ENCODE data around the gene MOV10L1.

MOV10L1 gene

GRCh38 chr22:50072714-50073538 is 16.9 kb upstream of the MOV10L1 start:
- Histone ChIP-seq H3K36me3 (ENCODE audit: control insufficient read depth in 1 of 2, insufficient read depth in 2 of 2, low read length in 2 of 2) (no peaks in the 10 kb centered on the region), H3K4me1 (ENCODE audit: control insufficient read depth in 1 of 2, insufficient read depth in 2 of 2, low read length in 2 of 2) (no peaks in the 10 kb centered on the region), H3K9me3 (ENCODE audit: control insufficient read depth in 1 of 2, low read length in 2 of 2) (no peaks in the 10 kb centered on the region), H3K27ac (ENCODE audit: low read length) (no peak overlapping the region), H3K27me3 (ENCODE audit: low read depth, low read length) (no peaks in the 10 kb centered on the region), H3K4me3 (ENCODE audit: low read depth in 1 of 2, low read length in 2 of 2) (no peak overlapping the region)

- no peaks in the 10 kb centered on the region for H3K27me3 ChIP-seq (ENCODE audit: low read depth, low read length)
Observed at GRCh38 chr22:50074056-50074455, 15.8 kb upstream of the MOV10L1 start.

GRCh38 chr22:50074551-50075530 is 15.0 kb upstream of the MOV10L1 start:
- H3K27me3 ChIP-seq (ENCODE audit: low read depth, low read length) = no peaks in the 10 kb centered on the region
- H3K27ac ChIP-seq (ENCODE audit: low read length) = no peak overlapping the region
- no peaks in the 10 kb centered on the region for H3K4me1 ChIP-seq (ENCODE audit: control insufficient read depth in 1 of 2, insufficient read depth in 2 of 2, low read length in 2 of 2)
- H3K36me3 ChIP-seq (ENCODE audit: control insufficient read depth in 1 of 2, insufficient read depth in 2 of 2, low read length in 2 of 2) = no peaks in the 10 kb centered on the region
- no peaks in the 10 kb centered on the region for H3K9me3 ChIP-seq (ENCODE audit: control insufficient read depth in 1 of 2, low read length in 2 of 2)
- no peak overlapping the region for H3K4me3 ChIP-seq (ENCODE audit: low read depth in 1 of 2, low read length in 2 of 2)

More at GRCh38 chr22:50074056-50074455, 15.8 kb upstream of the MOV10L1 start:
- no peaks in the 10 kb centered on the region for H3K9me3 ChIP-seq (ENCODE audit: control insufficient read depth in 1 of 2, low read length in 2 of 2)
- H3K4me3 ChIP-seq (ENCODE audit: low read depth in 1 of 2, low read length in 2 of 2) = no peak overlapping the region
- H3K27ac ChIP-seq (ENCODE audit: low read length) = no peak overlapping the region
- no peaks in the 10 kb centered on the region for H3K36me3 ChIP-seq (ENCODE audit: control insufficient read depth in 1 of 2, insufficient read depth in 2 of 2, low read length in 2 of 2)
- H3K4me1 ChIP-seq (ENCODE audit: control insufficient read depth in 1 of 2, insufficient read depth in 2 of 2, low read length in 2 of 2) = no peaks in the 10 kb centered on the region

GRCh38 chr22:50076646-50077535 is 12.9 kb upstream of the MOV10L1 start:
- Histone ChIP-seq H3K36me3 (ENCODE audit: control insufficient read depth in 1 of 2, insufficient read depth in 2 of 2, low read length in 2 of 2) (no peaks in the 10 kb centered on the region), H3K27ac (ENCODE audit: low read length) (no peak overlapping the region), H3K4me1 (ENCODE audit: control insufficient read depth in 1 of 2, insufficient read depth in 2 of 2, low read length in 2 of 2) (no peaks in the 10 kb centered on the region), H3K27me3 (ENCODE audit: low read depth, low read length) (no peaks in the 10 kb centered on the region), H3K4me3 (ENCODE audit: low read depth in 1 of 2, low read length in 2 of 2) (no peak overlapping the region), H3K9me3 (ENCODE audit: control insufficient read depth in 1 of 2, low read length in 2 of 2) (no peaks in the 10 kb centered on the region)

GRCh38 chr22:50078246-50078645 is 11.6 kb upstream of the MOV10L1 start:
- Histone ChIP-seq H3K9me3 (ENCODE audit: control insufficient read depth in 1 of 2, low read length in 2 of 2) (no peaks in the 10 kb centered on the region), H3K27me3 (ENCODE audit: low read depth, low read length) (no peaks in the 10 kb centered on the region), H3K27ac (ENCODE audit: low read length) (no peak overlapping the region), H3K4me3 (ENCODE audit: low read depth in 1 of 2, low read length in 2 of 2) (no peak overlapping the region), H3K36me3 (ENCODE audit: control insufficient read depth in 1 of 2, insufficient read depth in 2 of 2, low read length in 2 of 2) (no peaks in the 10 kb centered on the region), H3K4me1 (ENCODE audit: control insufficient read depth in 1 of 2, insufficient read depth in 2 of 2, low read length in 2 of 2) (no peaks in the 10 kb centered on the region)

- Histone ChIP-seq H3K4me1 (ENCODE audit: control insufficient read depth in 1 of 2, insufficient read depth in 2 of 2, low read length in 2 of 2) (no peaks in the 10 kb centered on the region), H3K27me3 (ENCODE audit: low read depth, low read length) (no peaks in the 10 kb centered on the region), H3K9me3 (ENCODE audit: control insufficient read depth in 1 of 2, low read length in 2 of 2) (no peaks in the 10 kb centered on the region), H3K27ac (ENCODE audit: low read length) (no peak overlapping the region), H3K4me3 (ENCODE audit: low read depth in 1 of 2, low read length in 2 of 2) (no peak overlapping the region), H3K36me3 (ENCODE audit: control insufficient read depth in 1 of 2, insufficient read depth in 2 of 2, low read length in 2 of 2) (no peaks in the 10 kb centered on the region)
Observed at GRCh38 chr22:50078761-50079160, 11.0 kb upstream of the MOV10L1 start.

- no peak overlapping the region for H3K27ac ChIP-seq (ENCODE audit: low read length)
- no peaks in the 10 kb centered on the region for H3K9me3 ChIP-seq (ENCODE audit: control insufficient read depth in 1 of 2, low read length in 2 of 2)
- no peaks in the 10 kb centered on the region for H3K36me3 ChIP-seq (ENCODE audit: control insufficient read depth in 1 of 2, insufficient read depth in 2 of 2, low read length in 2 of 2)
- H3K4me3 ChIP-seq (ENCODE audit: low read depth in 1 of 2, low read length in 2 of 2) = no peak overlapping the region
- no peaks in the 10 kb centered on the region for H3K4me1 ChIP-seq (ENCODE audit: control insufficient read depth in 1 of 2, insufficient read depth in 2 of 2, low read length in 2 of 2)
- H3K27me3 ChIP-seq (ENCODE audit: low read depth, low read length) = no peaks in the 10 kb centered on the region
Observed at GRCh38 chr22:50080077-50080465, 9.7 kb upstream of the MOV10L1 start.

- H3K36me3 ChIP-seq (ENCODE audit: control insufficient read depth in 1 of 2, insufficient read depth in 2 of 2, low read length in 2 of 2) = no peaks in the 10 kb centered on the region
Observed at GRCh38 chr22:50081426-50082196, 8.2 kb upstream of the MOV10L1 start.

GRCh38 chr22:50082197-50082715 is 7.5 kb upstream of the MOV10L1 start:
- Histone ChIP-seq H3K27ac (ENCODE audit: low read length) (no peak overlapping the region), H3K4me1 (ENCODE audit: control insufficient read depth in 1 of 2, insufficient read depth in 2 of 2, low read length in 2 of 2) (no peaks in the 10 kb centered on the region)

More at GRCh38 chr22:50081426-50082196, 8.2 kb upstream of the MOV10L1 start:
- Histone ChIP-seq H3K27me3 (ENCODE audit: low read depth, low read length) (no peaks in the 10 kb centered on the region), H3K4me1 (ENCODE audit: control insufficient read depth in 1 of 2, insufficient read depth in 2 of 2, low read length in 2 of 2) (no peaks in the 10 kb centered on the region), H3K27ac (ENCODE audit: low read length) (no peak overlapping the region), H3K4me3 (ENCODE audit: low read depth in 1 of 2, low read length in 2 of 2) (no peak overlapping the region), H3K9me3 (ENCODE audit: control insufficient read depth in 1 of 2, low read length in 2 of 2) (no peaks in the 10 kb centered on the region)

GRCh38 chr22:50082961-50083461 is 6.8 kb upstream of the MOV10L1 start:
- Histone ChIP-seq H3K4me3 (ENCODE audit: low read depth in 1 of 2, low read length in 2 of 2) (no peak overlapping the region), H3K4me1 (ENCODE audit: control insufficient read depth in 1 of 2, insufficient read depth in 2 of 2, low read length in 2 of 2) (no peaks in the 10 kb centered on the region), H3K36me3 (ENCODE audit: control insufficient read depth in 1 of 2, insufficient read depth in 2 of 2, low read length in 2 of 2) (no peaks in the 10 kb centered on the region), H3K27me3 (ENCODE audit: low read depth, low read length) (no peaks in the 10 kb centered on the region), H3K9me3 (ENCODE audit: control insufficient read depth in 1 of 2, low read length in 2 of 2) (no peaks in the 10 kb centered on the region), H3K27ac (ENCODE audit: low read length) (no peak overlapping the region)

More at GRCh38 chr22:50082197-50082715, 7.5 kb upstream of the MOV10L1 start:
- Histone ChIP-seq H3K9me3 (ENCODE audit: control insufficient read depth in 1 of 2, low read length in 2 of 2) (no peaks in the 10 kb centered on the region), H3K4me3 (ENCODE audit: low read depth in 1 of 2, low read length in 2 of 2) (no peak overlapping the region), H3K27me3 (ENCODE audit: low read depth, low read length) (no peaks in the 10 kb centered on the region), H3K36me3 (ENCODE audit: control insufficient read depth in 1 of 2, insufficient read depth in 2 of 2, low read length in 2 of 2) (no peaks in the 10 kb centered on the region)
